Smooth muscle cell (in vitro differentiated cells): ENCODE data around the gene PTPN3. TPM values are rescaled to one million over a fixed set of nuclear protein-coding genes. Genes with fewer than 3 reads are reported as not detected.

Source experiments
- DNase-seq: peaks from one replicate; lab custom pipeline; 2025; ENCODE audit not compliant: unreplicated experiment; lab: John Stamatoyannopoulos, UW
- H2AFZ ChIP-seq: fragments of 200-600 bp; sonication (generic); 2 replicates; pipeline ENCODE4 v1.6.0; 2016; ENCODE audit warnings: antibody characterized with exemption, low read depth, mild to moderate bottlenecking
- H3F3A ChIP-seq: fragments of 200-600 bp; sonication (generic); 2 replicates; pipeline ENCODE4 v1.6.0; 2017; ENCODE audit warnings: antibody characterized with exemption, low read depth
- H3K27ac ChIP-seq: fragments of 200-600 bp; sonication (generic); 2 replicates; pipeline ENCODE4 v1.5.1; 2016; ENCODE audit warnings: low read depth, mild to moderate bottlenecking
- H3K27me3 ChIP-seq: fragments of 200-600 bp; sonication (generic); 2 replicates; pipeline ENCODE4 v1.6.1; 2016; ENCODE audit warnings: low read depth, mild to moderate bottlenecking
- H3K36me3 ChIP-seq: fragments of 200-600 bp; sonication (generic); 2 replicates; pipeline ENCODE4 v1.5.1; 2016; ENCODE audit warnings: low read depth
- H3K4me1 ChIP-seq: fragments of 200-600 bp; sonication (generic); 2 replicates; pipeline ENCODE4 v1.5.1; 2016; ENCODE audit warnings: low read depth
- H3K4me2 ChIP-seq: fragments of 200-600 bp; sonication (generic); 2 replicates; pipeline ENCODE4 v1.6.0; 2016; ENCODE audit warnings: mild to moderate bottlenecking
- H3K4me3 ChIP-seq: fragments of 200-600 bp; sonication (generic); 2 replicates; pipeline ENCODE4 v1.5.1; 2016; ENCODE audit warnings: mild to moderate bottlenecking
- H3K79me2 ChIP-seq: fragments of 200-600 bp; sonication (generic); 2 replicates; pipeline ENCODE4 v1.6.0; 2016; ENCODE audit warnings: low read depth, mild to moderate bottlenecking
- H3K9ac ChIP-seq: fragments of 200-600 bp; sonication (generic); 2 replicates; pipeline ENCODE4 v1.6.0; 2016; ENCODE audit warnings: low read depth
- H3K9me3 ChIP-seq: fragments of 200-600 bp; sonication (generic); replicated peaks from 2 replicates; pipeline ENCODE4 v1.5.1; 2016; ENCODE audit warnings: low read depth
- H4K20me1 ChIP-seq: fragments of 200-600 bp; sonication (generic); 2 replicates; pipeline ENCODE4 v1.6.0; 2016; ENCODE audit warnings: low read depth
- CTCF ChIP-seq: fragments of 200-600 bp; sonication (generic); IDR thresholded peaks from 2 replicates; pipeline ENCODE4 v1.5.1; 2017; ENCODE audit warnings: borderline replicate concordance, mild to moderate bottlenecking, antibody characterized with exemption; ENCODE audit not compliant: insufficient read depth, poor library complexity, severe bottlenecking
- whole genome bisulfite sequencing: methylation state at CpG from one replicate; pipeline ENCODE4 v1.1.7; 2016; ENCODE audit warnings: low lambda C conversion rate; 5-methylcytosine and 5-hydroxymethylcytosine counted together
- microRNA-seq: library from miRNA; unstranded; fragments of <30 nt; microRNA quantifications from one replicate; pipeline ENCODE4, GENCODE V29; 2016; ENCODE audit warnings: borderline number of aligned reads
- polyA plus RNA-seq: library from polyadenylated mRNA; unstranded; fragments of >200 nt; fragmentation: Nextera tagmentation; extraction: Ambion mirVana; gene quantifications from 2 replicates; pipeline ENCODE4 v1.2.1, GENCODE V29; 2016
- small RNA-seq: library from RNA; depleted of rRNA; stranded (forward); fragments of <200 nt; gene quantifications from one replicate; pipeline ENCODE3, GENCODE V24; 2014
- total RNA-seq: library from RNA; depleted of rRNA; stranded (reverse); fragments of >200 nt; gene quantifications from 2 replicates; pipeline ENCODE4 v1.2.3, GENCODE V29; 2014

The PTPN3 gene
- total and polyA plus RNA-seq, 2 experiments from 2014 or later, result 2.2 to 5.5 TPM

GRCh38 chr9:109328978-109329637 is 169.0 kb downstream of the PTPN3 start:
- Histone ChIP-seq H3K27ac (peak overlapping the region; percentile 10), H3K9me3 (no peaks in the 10 kb centered on the region), H4K20me1 (no peaks in the 10 kb centered on the region), H2AFZ (no peak overlapping the region), H3K4me3 (no peak overlapping the region), H3K36me3 (no peaks in the 10 kb centered on the region), H3K79me2 (no peaks in the 10 kb centered on the region), H3K9ac (no peak overlapping the region), H3K4me2 (no peak overlapping the region), H3F3A (no peaks in the 10 kb centered on the region), H3K4me1 (no peaks in the 10 kb centered on the region), H3K27me3 (no peaks in the 10 kb centered on the region)
- 67% methylated on average over 12 of the region's 12 CpGs for WGBS
- no peak for DNase-seq
- TF ChIP-seq CTCF, result no peak

Small RNA genes within 50 kb of the gene (microRNA-seq; reads per million reads assigned to microRNA genes)
- gene MIR3927, result not detected

Small RNA genes within 50 kb of the gene (small RNA-seq; reads per million reads assigned to genes)
- not detected for gene MIR3927

Other genes starting within 250 kb of the PTPN3 start
- 2.5 and 5.2 TPM in 2 replicates for gene EPB41L4B, start 177.2 kb downstream of the PTPN3 start, total RNA-seq
- gene EPB41L4B, start 177.2 kb downstream of the PTPN3 start, polyA plus RNA-seq, result 0.74 and 1.9 TPM in 2 replicates